Heart left ventricle (tissue), 16 donors: Measurements from ENCODE around the gene LAMA2. TPM values are rescaled to one million over a fixed set of nuclear protein-coding genes. Genes with fewer than 3 reads are reported as not detected.

Experiments
- ATAC-seq, 4 donors: fragments of 200-7000 bp; cut with Tn5 transposase; one replicate each; pipeline ENCODE4 v1.9.1; 2020 to 2022; ENCODE audit warnings: moderate library complexity in 4 of 4, mild to moderate bottlenecking in 3 of 4, moderate number of reproducible peaks in 1 of 4
- DNase-seq, 5 donors: peaks; one replicate each; pipeline ENCODE4 v3.0.0-alpha.2; 2020
- H3K27ac ChIP-seq, 12 donors: fragments of 200-600 bp; sonication (generic) in 4 of 12; one replicate each; pipeline versions ENCODE4 v1.5.0 to v1.8.0; 2016 to 2022; ENCODE audit warnings: mild to moderate bottlenecking in 2 of 12
- H3K27me3 ChIP-seq, 9 donors: fragments of 200-600 bp; sonication (generic) in 2 of 9; one replicate each; pipeline versions ENCODE4 v1.5.1 to v1.8.0; 2016 to 2022; ENCODE audit warnings: mild to moderate bottlenecking in 3 of 9
- H3K36me3 ChIP-seq, 9 donors: fragments of 200-600 bp; sonication (generic) in 2 of 9; one replicate each; pipeline versions ENCODE4 v1.5.0 to v1.8.0; 2018 to 2022; ENCODE audit warnings: mild to moderate bottlenecking in 2 of 9
- H3K4me1 ChIP-seq, 12 donors: fragments of 200-600 bp; sonication (generic) in 4 of 12; one replicate each; pipeline versions ENCODE4 v1.5.0 to v1.8.0; 2016 to 2022; ENCODE audit warnings: mild to moderate bottlenecking in 3 of 12
- H3K4me3 ChIP-seq, 12 donors: fragments of 200-600 bp; sonication (generic) in 4 of 12; one replicate each; pipeline versions ENCODE4 v1.5.0 to v1.8.0; 2017 to 2022; ENCODE audit warnings: mild to moderate bottlenecking in 9 of 12, moderate library complexity in 4 of 12
- H3K9me3 ChIP-seq, 12 donors: fragments of 200-600 bp; sonication (generic) in 4 of 12; one replicate each; pipeline versions ENCODE4 v1.5.0 to v1.8.0; 2016 to 2022; ENCODE audit warnings: mild to moderate bottlenecking in 1 of 12
- CTCF ChIP-seq, 12 donors: fragments of 200-600 bp; sonication (generic) in 4 of 12; IDR thresholded peaks; one replicate each; pipeline versions ENCODE4 v1.5.0 to v1.8.0; 2018 to 2022; ENCODE audit warnings: antibody characterized with exemption in 12 of 12, mild to moderate bottlenecking in 5 of 12
- POLR2A ChIP-seq, 2 donors: fragments of 450-650 bp; IDR thresholded peaks; one replicate each; pipeline ENCODE4 v1.6.1; 2017; ENCODE audit warnings: antibody characterized with exemption in 2 of 2, mild to moderate bottlenecking in 2 of 2, moderate library complexity in 2 of 2
- WGBS, 4 donors: extraction: QIAGEN DNeasy Blood & Tissue Kit in 2 of 4; methylation state at CpG; one replicate each; pipeline versions ENCODE4 v1.1.5 to v1.1.7; 2013 to 2018; 5-methylcytosine and 5-hydroxymethylcytosine counted together
- intact Hi-C, 10 donors: fragments of 100-400 bp; cut with DNase I; formaldehyde crosslinking; loops; one replicate each; pipeline versions ENCODE4 v1.11.1 to v1.14.2; 2022
- polyA plus RNA-seq, 2 donors: library from polyadenylated mRNA; stranded (reverse); fragments of 200-250 nt; gene quantifications; one replicate each; pipeline ENCODE4 v1.2.3, GENCODE V29; 2013
- total RNA-seq, 9 donors: library from RNA; depleted of rRNA in 2 of 9; stranded (reverse); fragments of >200 nt in 2 of 9; fragmentation: NEBNext Ultra II Directional in 3 of 9; extraction: Animal tissue kit (Norgen Biotek cat#: 25700) in 3 of 9; gene quantifications; one replicate each; pipeline versions ENCODE4 v1.1.0 to v1.2.4, GENCODE V29; 2016 to 2023
- donor health status: ischemic (EF 13 %, LVEDD 7.1; RV severe dilation, severe dysfunction).
- donor health status: healthy with polysubstance abuse.
- donor health status: DM: no; HTN: yes; CAD: no.
- donor health status: DM: no; HTN: no; CAD: no.
- donor health status: ischemic (EF 25% LVEDD 6.9; RV normal size, moderate dysfunction).
- donor health status: ischemic (EF 25% LVEDD 5.7; RV mildly dilated, moderate dysfunction).
- donor health status: healthy.
- donor health status: DM: yes; HTN: yes; CAD: no.
- donor health status: ischemic (EF 35%, LVEDD 5.7; RV mildly dilated, moderate dysfunction).
- donor health status: nonischemic (EF 11% LVEDD 7.7; RV severe dilation, severe dysfunction).
- donor health status: DM: yes; HTN: yes; CAD: no.
- donor health status: PGD.
- donor health status: ischemic (EF 29% LVEDD 5.4; RV normal size, mild dysfunction).
- donor health status: nonischemic (EF 23%, LVEDD 6.1; RV moderate dilation, normal function).

LAMA2 gene
- total and polyA plus RNA-seq, 11 donors = 34.8 to 299 (median 206) TPM

DNA sequence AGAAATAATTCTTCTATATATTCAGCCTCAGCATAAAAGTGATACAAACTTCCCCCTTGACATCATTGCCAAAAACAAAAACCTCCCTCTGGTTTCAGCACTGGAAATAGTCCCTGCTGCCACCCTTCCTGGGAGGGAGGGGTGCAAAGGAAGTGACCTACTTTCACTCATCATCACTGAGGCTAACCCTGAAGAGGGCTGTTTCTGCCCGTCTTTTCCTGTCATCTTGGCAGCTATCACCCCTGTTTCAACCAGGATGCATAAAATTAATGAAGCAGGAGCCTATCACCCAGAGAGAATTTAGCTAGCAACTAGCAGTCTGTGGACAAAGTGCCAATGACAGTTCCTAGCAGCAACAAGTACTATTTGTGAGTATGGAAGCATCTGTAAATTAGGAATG, 397.8 kb downstream of the LAMA2 start:
- DNase-seq (peak in 2 of 5 donors; percentile 29 to 39), ATAC-seq (peak in 3 of 4 donors; percentile 52 to 65 (median 60))
- no peaks in the 10 kb centered on the region for H3K9me3 ChIP-seq
- H3K4me1 ChIP-seq = peaks cover 0 to 72% (median 25%) of the 10 kb centered on the region in 12 donors
- intact Hi-C loops = no loop called here
- no peaks in the 10 kb centered on the region for H3K27me3 ChIP-seq
- no peak overlapping the region for H3K4me3 ChIP-seq
- WGBS, 4 donors = 0 to 13% (median 8%) methylated on average over 1 of the region's 1 CpG
- TF ChIP-seq POLR2A (IDR thresholded peaks at IDR 0.05) (no peak), CTCF (IDR thresholded peaks at IDR 0.05) (no peak)
- peak overlapping the region in 7 of 12 donors; percentile 0 to 50 (median 15) for H3K27ac ChIP-seq
- peaks cover 0 to 83% (median 3%) of the 10 kb centered on the region in 9 donors for H3K36me3 ChIP-seq

GRCh38 chr6:129281168-129281796, 398.3 kb downstream of the LAMA2 start:
- Histone ChIP-seq H3K9me3 (no peaks in the 10 kb centered on the region), H3K4me1 (peaks cover 0 to 72% (median 25%) of the 10 kb centered on the region in 12 donors), H3K27me3 (no peaks in the 10 kb centered on the region), H3K36me3 (peaks cover 0 to 77% (median 3%) of the 10 kb centered on the region in 9 donors), H3K4me3 (no peak overlapping the region), H3K27ac (peak overlapping the region in 8 of 12 donors; percentile 0 to 50 (median 15))
- DNase-seq (no peak), ATAC-seq (peak in 1 of 4 donors; percentile 19)
- intact Hi-C loops = no loop called here
- TF ChIP-seq CTCF (IDR thresholded peaks at IDR 0.05) (no peak), POLR2A (IDR thresholded peaks at IDR 0.05) (no peak)

DNA sequence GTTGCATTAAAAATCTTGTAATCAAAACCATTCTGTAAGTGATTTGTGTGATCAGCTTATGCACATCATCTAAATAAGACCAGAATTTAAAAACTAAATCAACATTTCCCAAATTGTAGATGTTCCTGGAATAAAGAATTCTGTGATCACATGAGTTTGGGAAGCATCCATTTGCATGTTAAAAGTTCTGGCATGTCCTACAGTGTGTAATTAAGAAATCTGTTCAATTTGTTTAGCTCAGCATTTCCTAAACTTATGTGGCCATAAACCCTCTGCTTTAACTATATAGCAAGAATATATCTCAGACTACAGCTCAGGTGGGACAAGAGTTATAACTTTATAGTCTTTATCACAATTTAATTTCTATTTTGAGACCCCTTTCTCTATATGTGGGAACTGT, 399.1 kb downstream of the LAMA2 start:
- H3K27ac ChIP-seq = peak overlapping the region in 1 of 12 donors; percentile 50
- H3K36me3 ChIP-seq = peaks cover 0 to 72% (median 3%) of the 10 kb centered on the region in 9 donors

DNA sequence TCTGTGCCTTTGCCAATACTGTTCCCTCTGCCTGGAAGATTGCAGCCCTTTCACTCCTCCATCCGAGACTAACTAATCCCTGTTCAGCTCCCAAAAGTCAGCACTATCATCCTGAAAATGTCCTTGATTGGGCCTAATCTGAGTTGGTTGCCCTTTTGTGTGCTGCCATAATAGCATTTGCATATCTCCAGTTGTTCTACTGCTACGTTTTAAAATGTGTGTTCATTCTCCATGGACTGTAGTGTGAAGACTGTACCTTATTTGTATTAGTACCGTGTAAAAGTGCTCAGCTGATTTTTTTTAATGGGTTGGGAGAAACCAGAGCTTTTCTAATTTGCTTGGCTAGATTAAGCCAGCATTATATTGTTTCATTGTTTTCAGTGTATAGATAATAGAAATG, 401.3 kb downstream of the LAMA2 start:
- ATAC-seq (peak in 3 of 4 donors; percentile 11 to 43 (median 14)), DNase-seq (no peak)
- peaks cover 0 to 75% (median 5%) of the 10 kb centered on the region in 9 donors for H3K36me3 ChIP-seq
- no peak overlapping the region for H3K4me3 ChIP-seq
- H3K4me1 ChIP-seq = peaks cover 0 to 56% (median 22%) of the 10 kb centered on the region in 12 donors
- H3K27ac ChIP-seq = peak overlapping the region in 8 of 12 donors; percentile 17 to 61 (median 28)
- no peaks in the 10 kb centered on the region for H3K9me3 ChIP-seq
- no peak for TF ChIP-seq POLR2A (IDR thresholded peaks at IDR 0.05)
- no peak for TF ChIP-seq CTCF (IDR thresholded peaks at IDR 0.05)
- H3K27me3 ChIP-seq = no peaks in the 10 kb centered on the region
- intact Hi-C loops = no loop called here
- WGBS, 4 donors = 34 to 47% (median 45%) methylated on average over 3 of the region's 3 CpGs

More for the DNA sequence above, 399.1 kb downstream of the LAMA2 start:
- intact Hi-C loops = no loop called here
- H3K4me1 ChIP-seq = peaks cover 0 to 70% (median 25%) of the 10 kb centered on the region in 12 donors
- DNase-seq = no peak
- no peaks in the 10 kb centered on the region for H3K9me3 ChIP-seq
- no peak for ATAC-seq
- no peaks in the 10 kb centered on the region for H3K27me3 ChIP-seq
- H3K4me3 ChIP-seq = no peak overlapping the region
- TF ChIP-seq CTCF (IDR thresholded peaks at IDR 0.05) = no peak
- TF ChIP-seq POLR2A (IDR thresholded peaks at IDR 0.05) = no peak
